Ecto neural progenitor cell (in vitro differentiated cells): Measurements from ENCODE around the gene NLRX1.
"Not testable (repeated sequence)": the region's sequence is repeated elsewhere in the genome, so short reads cannot be mapped to it uniquely, and the experiment has no call there.

ENCODE experiments used
- DNase-seq: peaks from one replicate; pipeline ENCODE4 v3.0.0-alpha.2; 2018; ENCODE audit warnings: low spot score

The NLRX1 gene, protein sequence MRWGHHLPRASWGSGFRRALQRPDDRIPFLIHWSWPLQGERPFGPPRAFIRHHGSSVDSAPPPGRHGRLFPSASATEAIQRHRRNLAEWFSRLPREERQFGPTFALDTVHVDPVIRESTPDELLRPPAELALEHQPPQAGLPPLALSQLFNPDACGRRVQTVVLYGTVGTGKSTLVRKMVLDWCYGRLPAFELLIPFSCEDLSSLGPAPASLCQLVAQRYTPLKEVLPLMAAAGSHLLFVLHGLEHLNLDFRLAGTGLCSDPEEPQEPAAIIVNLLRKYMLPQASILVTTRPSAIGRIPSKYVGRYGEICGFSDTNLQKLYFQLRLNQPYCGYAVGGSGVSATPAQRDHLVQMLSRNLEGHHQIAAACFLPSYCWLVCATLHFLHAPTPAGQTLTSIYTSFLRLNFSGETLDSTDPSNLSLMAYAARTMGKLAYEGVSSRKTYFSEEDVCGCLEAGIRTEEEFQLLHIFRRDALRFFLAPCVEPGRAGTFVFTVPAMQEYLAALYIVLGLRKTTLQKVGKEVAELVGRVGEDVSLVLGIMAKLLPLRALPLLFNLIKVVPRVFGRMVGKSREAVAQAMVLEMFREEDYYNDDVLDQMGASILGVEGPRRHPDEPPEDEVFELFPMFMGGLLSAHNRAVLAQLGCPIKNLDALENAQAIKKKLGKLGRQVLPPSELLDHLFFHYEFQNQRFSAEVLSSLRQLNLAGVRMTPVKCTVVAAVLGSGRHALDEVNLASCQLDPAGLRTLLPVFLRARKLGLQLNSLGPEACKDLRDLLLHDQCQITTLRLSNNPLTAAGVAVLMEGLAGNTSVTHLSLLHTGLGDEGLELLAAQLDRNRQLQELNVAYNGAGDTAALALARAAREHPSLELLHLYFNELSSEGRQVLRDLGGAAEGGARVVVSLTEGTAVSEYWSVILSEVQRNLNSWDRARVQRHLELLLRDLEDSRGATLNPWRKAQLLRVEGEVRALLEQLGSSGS

GRCh38 chr11:119168471-119169281 is at the start of gene NLRX1:
Gene NLRX1 (plus strand): TSS chr11:119168725. CDS start chr11:119171404, 2,679 bp downstream.
- DNase-seq, result peak; percentile 88

GRCh38 chr11:119118946-119119345 is 49.6 kb upstream of the NLRX1 start:
- DNase-seq, result no peak

DNA sequence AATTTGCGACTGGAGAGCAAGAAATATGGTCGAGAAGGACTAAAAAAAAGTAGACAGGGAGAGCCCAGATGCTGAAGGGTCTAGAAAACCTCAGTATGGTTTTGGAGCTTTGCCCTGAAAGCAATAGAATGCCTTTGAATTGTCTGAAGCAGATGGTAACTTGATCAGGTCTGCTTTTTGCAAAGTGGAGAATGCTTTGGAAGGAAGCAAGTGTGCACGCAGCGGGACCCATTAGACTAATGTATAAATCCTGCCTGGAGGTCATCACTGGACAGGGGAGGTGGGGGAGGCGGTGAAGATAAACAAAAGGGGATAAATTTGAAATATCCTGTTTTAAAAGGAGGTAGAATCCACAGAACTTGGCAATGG is 47.9 kb upstream of the NLRX1 start:
- no peak for DNase-seq

- DNase-seq, result peak; percentile 100
Measured at GRCh38 chr11:119121008-119121810, 47.3 kb upstream of the NLRX1 start, which contains the start of gene HINFP. Gene HINFP (plus strand): TSS chr11:119121580. CDS start chr11:119126945, 5,365 bp downstream.

DNA sequence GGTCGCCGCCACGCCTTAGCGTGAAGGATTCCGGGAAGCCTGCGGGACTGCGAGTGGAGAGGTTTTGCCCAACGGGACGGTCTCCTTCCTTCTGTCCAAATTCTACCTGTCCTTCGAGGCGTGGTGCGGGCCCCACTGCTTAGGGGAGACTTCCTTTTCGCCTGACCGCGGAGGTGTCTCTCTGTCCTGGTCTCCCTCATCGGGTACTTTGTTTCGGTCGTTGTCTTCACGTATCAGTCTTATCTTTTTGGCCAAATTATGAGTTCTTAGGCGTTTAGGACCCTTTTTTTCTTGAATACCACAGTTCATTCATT is 46.8 kb upstream of the NLRX1 start:
- no peak for DNase-seq

- no peak for DNase-seq
Measured at GRCh38 chr11:119125821-119126220, 42.7 kb upstream of the NLRX1 start.

DNA sequence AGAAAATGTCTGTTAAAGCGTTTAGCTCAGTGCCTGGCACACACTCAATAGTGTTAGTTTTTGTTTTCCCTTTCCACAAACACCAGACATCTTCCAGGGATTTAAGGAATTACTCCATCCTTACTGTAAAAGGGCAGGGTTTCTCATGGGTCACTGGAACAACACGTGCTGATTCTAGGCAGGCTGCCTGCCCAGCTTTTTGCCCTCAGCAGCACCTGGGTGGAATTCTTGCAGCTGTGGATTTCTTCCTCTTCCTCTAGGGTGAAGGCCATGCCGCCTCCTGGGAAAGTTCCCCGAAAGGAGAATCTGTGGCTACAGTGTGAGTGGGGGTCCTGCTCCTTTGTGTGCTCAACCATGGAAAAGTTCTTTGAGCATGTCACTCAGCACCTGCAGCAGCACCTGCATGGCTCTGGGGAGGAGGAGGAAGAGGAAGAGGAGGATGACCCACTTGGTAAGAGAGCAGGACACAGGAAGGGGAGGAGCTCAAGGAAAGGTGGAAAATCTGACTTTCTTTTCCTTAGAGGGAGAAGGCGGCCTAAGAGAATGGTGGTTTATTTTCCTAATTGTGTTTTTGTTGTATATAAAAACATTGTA is 41.8 kb upstream of the NLRX1 start:
- no peak for DNase-seq

DNA sequence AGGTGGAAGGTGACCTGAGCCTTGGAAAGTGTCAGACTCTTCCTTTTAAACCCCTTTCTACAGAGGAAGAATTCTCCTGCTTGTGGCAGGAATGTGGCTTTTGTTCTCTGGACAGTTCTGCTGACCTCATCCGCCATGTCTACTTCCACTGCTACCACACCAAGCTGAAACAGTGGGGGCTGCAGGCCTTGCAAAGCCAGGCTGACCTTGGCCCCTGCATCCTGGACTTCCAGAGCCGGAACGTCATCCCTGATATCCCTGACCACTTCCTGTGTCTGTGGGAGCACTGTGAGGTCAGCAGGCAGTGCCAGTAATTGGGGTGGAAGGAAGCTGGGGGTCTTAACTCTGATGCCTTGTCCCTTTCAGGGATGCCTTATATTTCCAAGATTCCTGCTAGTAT is 37.9 kb upstream of the NLRX1 start:
- DNase-seq, result no peak

GRCh38 chr11:119134389-119134978 is 34.0 kb upstream of the NLRX1 start:
- DNase-seq, result no peak

GRCh38 chr11:119139276-119139675 is 29.2 kb upstream of the NLRX1 start:
- not testable (repeated sequence) for DNase-seq

- peak; percentile 83 for DNase-seq
Measured at GRCh38 chr11:119144825-119145486, 23.6 kb upstream of the NLRX1 start.

DNA sequence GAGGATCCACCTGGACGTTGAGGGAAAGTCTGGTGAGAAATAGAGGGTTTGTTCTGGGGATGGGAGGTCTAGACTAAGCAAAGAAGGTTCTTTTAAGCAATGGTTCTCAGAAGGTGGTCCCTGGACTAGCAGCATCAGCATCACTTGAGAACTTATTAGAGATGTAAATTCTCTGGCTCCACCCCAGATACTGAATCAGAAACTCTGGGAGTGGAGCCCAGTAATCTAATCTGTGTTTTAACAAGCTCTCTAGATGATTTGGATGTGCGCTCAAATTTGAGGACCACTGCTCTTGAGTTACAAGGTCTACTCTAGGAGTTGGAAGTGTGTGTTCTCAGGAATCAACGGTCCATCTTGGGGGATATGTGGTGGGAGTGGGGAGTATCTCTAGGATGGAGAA is 23.0 kb upstream of the NLRX1 start:
- no peak for DNase-seq

- no peak for DNase-seq
Measured at GRCh38 chr11:119147604-119148333, 20.8 kb upstream of the NLRX1 start.

GRCh38 chr11:119148720-119149017 is 19.9 kb upstream of the NLRX1 start:
- DNase-seq, result no peak

DNA sequence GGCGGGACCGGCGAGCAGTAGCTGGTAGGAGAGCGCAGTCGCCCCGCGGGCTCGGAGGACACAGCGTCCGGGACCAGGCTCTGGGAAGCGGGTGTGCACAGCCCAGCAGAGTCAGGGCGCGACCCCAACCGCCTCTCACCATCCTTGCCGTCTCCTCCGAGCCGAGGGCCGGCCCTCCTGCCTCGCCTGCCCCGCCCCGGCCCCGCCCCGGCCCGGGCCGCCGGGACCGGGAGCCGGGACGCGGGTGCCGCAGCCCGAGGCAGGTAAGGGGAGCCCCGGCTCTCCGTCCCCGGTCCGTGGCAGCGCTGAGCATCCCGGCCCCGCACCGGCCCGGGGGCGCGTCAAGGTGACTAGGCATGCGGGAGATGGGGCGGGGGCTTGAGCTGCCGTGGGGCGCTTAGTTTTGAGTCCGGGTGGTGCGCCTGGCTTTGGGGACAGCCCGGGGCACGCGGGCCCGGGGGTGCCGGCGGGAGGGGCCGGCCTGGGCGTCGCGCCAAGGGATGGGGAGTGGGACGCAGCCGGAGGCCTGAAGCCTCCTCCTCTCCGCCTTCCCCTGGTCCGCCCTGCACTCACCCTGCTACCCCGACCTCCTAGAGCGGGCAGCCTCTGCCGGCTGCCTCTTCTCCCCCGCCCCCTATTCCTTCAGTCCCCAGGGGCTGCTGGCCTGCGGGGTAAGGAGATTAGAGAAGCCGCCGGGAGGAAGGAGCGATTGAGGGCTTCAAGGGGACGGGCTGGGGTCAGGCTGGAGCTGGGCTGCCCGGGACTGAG is 19.3 kb upstream of the NLRX1 start, which contains the start of gene ABCG4:
Gene ABCG4 (plus strand): TSS at position 35 of the 768 bp plus-strand sequence. CDS start 914 bp downstream, outside the sequence.
- peak; percentile 73 for DNase-seq

DNA sequence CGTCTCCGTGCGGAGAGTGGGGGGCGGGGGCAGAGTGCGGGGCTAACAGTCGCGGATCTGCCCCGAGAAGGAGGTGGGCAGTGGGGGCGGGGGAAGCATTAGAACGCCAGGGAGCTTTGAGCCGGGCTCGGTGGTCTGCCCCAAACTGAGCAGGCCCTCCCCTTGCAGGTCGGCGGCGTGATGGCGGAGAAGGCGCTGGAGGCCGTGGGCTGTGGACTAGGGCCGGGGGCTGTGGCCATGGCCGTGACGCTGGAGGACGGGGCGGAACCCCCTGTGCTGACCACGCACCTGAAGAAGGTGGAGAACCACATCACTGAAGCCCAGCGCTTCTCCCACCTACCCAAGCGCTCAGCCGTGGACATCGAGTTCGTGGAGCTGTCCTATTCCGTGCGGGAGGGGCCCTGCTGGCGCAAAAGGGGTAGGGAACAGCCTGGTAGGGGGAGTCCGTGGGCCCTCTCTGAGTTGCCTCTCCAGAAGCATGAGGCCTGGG is 18.7 kb upstream of the NLRX1 start:
- no peak for DNase-seq

DNA sequence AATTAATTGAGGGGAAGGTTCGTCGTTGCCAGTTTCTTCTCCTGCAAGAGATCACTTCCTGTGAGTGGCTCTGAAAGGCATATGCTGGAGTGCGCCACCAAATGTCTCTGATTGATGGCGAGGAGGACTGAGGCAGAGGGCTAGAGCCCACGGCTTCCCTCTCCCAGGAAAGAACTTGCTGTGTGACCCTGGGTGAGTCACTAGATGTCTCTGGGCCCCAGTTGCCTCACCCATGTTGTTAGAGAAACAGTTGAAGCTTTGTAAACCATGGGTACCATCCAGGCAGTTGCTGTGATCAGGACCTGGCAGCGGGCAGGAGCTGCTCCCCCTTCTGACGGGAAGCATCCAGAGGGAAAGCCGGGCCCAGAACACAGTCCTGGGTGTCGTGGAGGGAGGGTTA is 16.5 kb upstream of the NLRX1 start:
- no peak for DNase-seq

DNA sequence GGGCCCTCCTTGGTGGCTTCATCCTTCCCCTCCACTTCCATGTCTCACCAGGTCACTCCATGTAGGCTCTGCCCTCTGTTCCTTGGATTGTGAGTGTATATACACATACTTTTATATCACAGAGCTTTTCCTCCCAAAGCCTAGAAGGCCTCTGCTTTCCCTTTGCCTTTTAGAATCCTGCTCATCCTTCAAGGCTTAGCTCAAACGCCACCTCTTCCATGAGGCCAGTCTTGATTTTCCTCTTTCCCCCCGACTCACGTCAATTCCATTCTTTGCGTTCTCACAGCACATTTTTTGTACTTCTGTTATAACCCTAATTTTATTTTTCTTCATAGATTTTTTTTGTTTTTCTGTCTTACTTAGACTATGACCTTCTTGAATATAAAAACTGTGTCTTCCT is 15.9 kb upstream of the NLRX1 start:
- no peak for DNase-seq
